Renal cortical epithelial cell (primary cell): ENCODE measurements around the gene BRIP1. TPM values are rescaled to one million over a fixed set of nuclear protein-coding genes. Genes with fewer than 3 reads are reported as not detected.
"Not testable (repeated sequence)": the region's sequence is repeated elsewhere in the genome, so short reads cannot be mapped to it uniquely, and the experiment has no call there.

Source experiments
- DNase-seq: peaks from one replicate; pipeline ENCODE4 v3.0.0-alpha.2; 2011; ENCODE audit warnings: low read depth
- total RNA-seq: library from RNA; depleted of rRNA; stranded (reverse); fragments of >200 nt; gene quantifications from 2 replicates; pipeline ENCODE4 v1.2.3, GENCODE V29; 2014

Gene BRIP1
- total RNA-seq, 1 donor from 2014 or later = 1.5 TPM

GRCh38 chr17:61729690-61730268, 133.5 kb downstream of the BRIP1 start:
- no peak for DNase-seq

GRCh38 chr17:61728297-61728836, 135.0 kb downstream of the BRIP1 start:
- DNase-seq = no peak

GRCh38 chr17:61727798-61728197, 135.5 kb downstream of the BRIP1 start:
- DNase-seq = not testable (repeated sequence)

- DNase-seq = no peak
These were observed 136.4 kb downstream of the BRIP1 start for GRCh38 chr17:61726977-61727376.

GRCh38 chr17:61724777-61725176, 138.6 kb downstream of the BRIP1 start:
- no peak for DNase-seq

GRCh38 chr17:61723914-61724313, 139.4 kb downstream of the BRIP1 start:
- no peak for DNase-seq

- no peak for DNase-seq
These were observed 140.1 kb downstream of the BRIP1 start for GRCh38 chr17:61723183-61723582.

GRCh38 chr17:61722398-61722797, 140.9 kb downstream of the BRIP1 start:
- DNase-seq = no peak

GRCh38 chr17:61720016-61720795, 143.1 kb downstream of the BRIP1 start:
- DNase-seq = no peak

- DNase-seq = not testable (repeated sequence)
These were observed 144.1 kb downstream of the BRIP1 start for GRCh38 chr17:61719220-61719619.

GRCh38 chr17:61718022-61718421, 145.3 kb downstream of the BRIP1 start:
- DNase-seq = no peak

GRCh38 chr17:61717352-61717751, 146.0 kb downstream of the BRIP1 start:
- no peak for DNase-seq

- no peak for DNase-seq
These were observed 147.0 kb downstream of the BRIP1 start for GRCh38 chr17:61716225-61716829.

GRCh38 chr17:61715348-61715747, 148.0 kb downstream of the BRIP1 start:
- DNase-seq = no peak

- no peak for DNase-seq
These were observed 149.0 kb downstream of the BRIP1 start for GRCh38 chr17:61714300-61714699.

- DNase-seq = no peak
These were observed 150.3 kb downstream of the BRIP1 start for GRCh38 chr17:61713035-61713434.

GRCh38 chr17:61710546-61710945, 152.8 kb downstream of the BRIP1 start:
- DNase-seq = no peak

- DNase-seq = no peak
These were observed 153.8 kb downstream of the BRIP1 start for GRCh38 chr17:61709567-61709966.

- DNase-seq = no peak
These were observed 158.3 kb downstream of the BRIP1 start for GRCh38 chr17:61704935-61705449.

GRCh38 chr17:61702450-61702849, 160.9 kb downstream of the BRIP1 start:
- DNase-seq = no peak

- no peak for DNase-seq
These were observed 161.3 kb downstream of the BRIP1 start for GRCh38 chr17:61701978-61702377.

- no peak for DNase-seq
These were observed 162.0 kb downstream of the BRIP1 start for GRCh38 chr17:61701334-61701733.

- peak; percentile 1 for DNase-seq
These were observed 163.1 kb downstream of the BRIP1 start for GRCh38 chr17:61700252-61700651.
